WERI-Rb-1 (cell line): ENCODE measurements around the gene ORC5.

Experiments
- DNase-seq: peaks from one replicate; pipeline ENCODE4 v3.0.0-alpha.2; 2020
- H3K27ac ChIP-seq: fragments of 250-450 bp; sonication (Bioruptor Pico); 2 replicates; pipeline ENCODE4 v1.5.1; 2020; ENCODE audit warnings: mild to moderate bottlenecking, moderate library complexity
- H3K27me3 ChIP-seq: fragments of 250-450 bp; sonication (Bioruptor Pico); 2 replicates; pipeline ENCODE4 v1.5.1; 2021; ENCODE audit warnings: mild to moderate bottlenecking, low read depth, moderate library complexity; ENCODE audit not compliant: insufficient read depth, severe bottlenecking
- H3K36me3 ChIP-seq: fragments of 250-450 bp; sonication (Bioruptor Pico); 2 replicates; pipeline ENCODE4 v1.5.1; 2020; ENCODE audit warnings: mild to moderate bottlenecking, moderate library complexity
- H3K4me3 ChIP-seq: 2 replicates; pipeline ENCODE4 v1.5.1; 2011; ENCODE audit warnings: low read depth, mild to moderate bottlenecking, control low read depth, low read length
- H3K9me3 ChIP-seq: fragments of 250-450 bp; sonication (Bioruptor Pico); 2 replicates; pipeline ENCODE4 v1.5.1; 2021; ENCODE audit warnings: mild to moderate bottlenecking, moderate library complexity; ENCODE audit not compliant: severe bottlenecking
- CTCF ChIP-seq: IDR thresholded peaks from 2 replicates; pipeline ENCODE4 v1.5.1; 2011; ENCODE audit warnings: low read depth, mild to moderate bottlenecking, control low read depth, inconsistent platforms, low read length

Gene ORC5

GRCh38 chr7:104207731-104208420 lies at the start of gene ORC5:
Gene ORC5 (minus strand): TSS chr7:104208013. CDS start chr7:104207904, 109 bp downstream.
- TF ChIP-seq CTCF = no peak
- Histone ChIP-seq H3K27me3 (no peaks in the 10 kb centered on the region), H3K9me3 (peaks cover 5% of the 10 kb centered on the region), H3K36me3 (peaks cover 10% of the 10 kb centered on the region), H3K27ac (peak within 1 kb of the TSS; percentile 88), H3K4me3 (peak within 1 kb of the TSS; percentile 87)
- peak; percentile 76 for DNase-seq

DNA sequence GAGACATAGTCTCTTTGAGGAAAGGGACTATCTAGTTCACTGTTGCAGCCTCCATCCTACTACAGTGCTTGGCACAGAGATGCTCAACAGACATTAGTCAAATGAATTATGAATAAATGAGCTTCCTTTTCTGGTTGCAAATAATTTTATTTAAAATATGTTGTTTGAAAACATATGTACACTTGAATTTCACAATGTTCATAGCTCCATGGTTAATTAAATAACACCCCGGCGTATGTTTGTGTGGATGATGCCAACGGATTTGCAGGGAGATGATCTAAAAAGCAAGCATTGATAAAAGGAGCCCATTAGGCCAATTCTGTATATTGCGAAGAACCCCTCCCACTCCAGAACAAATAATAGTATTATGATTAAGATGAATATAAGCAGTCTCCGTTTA lies 47.8 kb upstream of the ORC5 start:
- no peak for DNase-seq
- TF ChIP-seq CTCF = no peak
- H3K36me3 ChIP-seq = no peaks in the 10 kb centered on the region

GRCh38 chr7:104255194-104255593 lies 47.4 kb upstream of the ORC5 start:
- H3K9me3 ChIP-seq = no peaks in the 10 kb centered on the region
- DNase-seq = no peak
- no peak overlapping the region for H3K4me3 ChIP-seq
- no peaks in the 10 kb centered on the region for H3K36me3 ChIP-seq
- no peak overlapping the region for H3K27ac ChIP-seq
- no peaks in the 10 kb centered on the region for H3K27me3 ChIP-seq
- TF ChIP-seq CTCF = no peak

More for the DNA sequence above, 47.8 kb upstream of the ORC5 start:
- Histone ChIP-seq H3K27me3 (no peaks in the 10 kb centered on the region), H3K9me3 (no peaks in the 10 kb centered on the region), H3K27ac (no peak overlapping the region), H3K4me3 (no peak overlapping the region)

DNA sequence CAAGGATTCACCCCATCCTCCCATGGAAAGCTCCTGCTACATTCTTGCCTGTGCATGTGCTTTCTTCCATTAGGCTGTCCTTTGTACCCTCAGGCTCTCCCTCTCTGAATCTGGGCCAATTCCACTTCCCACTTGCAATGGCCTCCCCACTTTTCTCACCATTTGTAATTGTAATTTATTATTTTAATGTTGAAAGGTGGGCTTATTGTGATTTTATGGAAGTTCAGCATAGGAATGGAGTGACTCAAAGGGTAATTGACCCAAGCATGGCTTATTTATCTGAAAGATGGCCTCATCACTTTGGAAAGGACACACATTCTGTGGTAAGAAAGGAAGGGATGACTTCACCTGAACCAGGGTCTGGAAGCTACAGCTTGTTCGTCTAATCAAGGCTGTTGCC lies 46.9 kb upstream of the ORC5 start:
- Histone ChIP-seq H3K4me3 (no peak overlapping the region), H3K9me3 (no peaks in the 10 kb centered on the region), H3K27me3 (no peaks in the 10 kb centered on the region), H3K27ac (no peak overlapping the region), H3K36me3 (no peaks in the 10 kb centered on the region)
- no peak for DNase-seq
- TF ChIP-seq CTCF = no peak

DNA sequence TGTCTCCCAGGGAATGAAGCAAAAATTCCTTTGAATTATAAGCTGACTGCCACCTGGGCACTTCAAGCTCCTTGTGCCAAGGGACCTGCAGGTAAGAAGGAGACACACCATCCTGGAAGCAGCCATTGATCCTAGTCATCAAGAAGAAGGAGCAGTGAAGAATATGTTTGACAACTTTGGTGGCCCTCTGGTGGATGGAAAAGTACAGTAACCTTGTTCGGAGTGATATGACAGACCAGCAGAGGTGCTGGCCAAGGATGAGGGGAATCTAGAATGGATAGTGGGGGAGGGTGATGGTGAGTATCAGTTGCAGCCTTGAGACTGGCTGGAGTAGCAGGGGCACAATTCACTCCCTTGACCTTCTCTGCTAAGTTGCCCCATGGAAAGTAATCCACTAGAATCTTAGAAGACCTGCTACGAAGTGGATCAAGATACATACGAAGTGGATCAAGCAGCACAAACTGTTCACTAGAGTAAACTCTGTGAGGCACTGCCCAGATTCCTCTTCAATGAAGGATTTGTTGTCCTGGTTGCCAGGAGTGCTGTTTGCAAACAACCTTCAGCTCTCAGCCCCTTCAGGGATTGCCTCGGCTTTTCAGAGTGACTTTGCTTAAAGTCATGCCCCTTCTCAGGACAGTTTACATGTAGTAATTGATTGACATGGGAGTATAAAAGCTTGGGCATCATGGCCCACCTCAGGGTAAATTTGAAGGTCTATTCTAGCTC lies 44.8 kb upstream of the ORC5 start:
- H3K27me3 ChIP-seq = no peaks in the 10 kb centered on the region
- H3K36me3 ChIP-seq = no peaks in the 10 kb centered on the region
- H3K27ac ChIP-seq = no peak overlapping the region
- peak; percentile 39; the same call in 1 of the 2 replicates for TF ChIP-seq CTCF
- no peak overlapping the region for H3K4me3 ChIP-seq
- H3K9me3 ChIP-seq = no peaks in the 10 kb centered on the region
- peak; percentile 21 for DNase-seq
